K562 (cell line): ENCODE data around the gene LOC128125822.

Source experiments
- BMI1 ChIP-seq: fragments of 150-350 bp; IDR thresholded peaks from 2 replicates; pipeline ENCODE4 v1.6.1; 2014; ENCODE audit warnings: low read length
- USF2 ChIP-seq: sonication (generic); formaldehyde crosslinking; IDR thresholded peaks from 2 replicates; pipeline ENCODE4 v1.5.0; 2020; ENCODE audit warnings: missing genetic modification reagents
- TF ChIP-seq, protein P1 (sequence below), 2 experiments: fragments of 450-650 bp; IDR thresholded peaks; 2 replicates each; pipeline ENCODE4 v1.6.1; 2016; ENCODE audit warnings: mild to moderate bottlenecking in 2 of 2, borderline replicate concordance in 1 of 2, low read depth in 1 of 2, moderate library complexity in 1 of 2
- TF ChIP-seq, protein P2 (sequence below): fragments of 200-600 bp; sonication (generic); IDR thresholded peaks from one replicate; pipeline ENCODE4 v1.6.1; 2012; ENCODE audit warnings: mild to moderate bottlenecking, low read depth, low read length, inconsistent platforms

Gene LOC128125822

DNA sequence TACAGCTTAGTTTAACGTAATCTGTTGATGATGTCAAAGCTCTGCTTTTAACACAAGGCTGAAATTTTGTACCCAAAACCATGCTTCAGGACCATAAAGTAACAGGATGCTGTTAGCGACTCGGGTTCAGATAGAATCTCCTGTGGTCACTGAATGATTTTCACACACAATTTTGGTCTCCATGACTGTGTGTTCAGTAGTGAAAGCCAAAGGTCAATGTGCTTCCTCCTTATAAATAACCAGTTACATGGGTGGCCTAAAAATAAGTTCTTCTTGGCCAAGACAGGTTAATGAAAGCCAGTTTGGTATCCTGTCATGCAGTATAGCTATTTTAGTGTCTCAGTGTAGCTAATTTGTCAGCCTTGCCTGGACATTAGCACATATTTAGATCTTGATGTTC is 19.1 kb upstream of the LOC128125822 start (continued):
- TF ChIP-seq USF2 (CRISPR knock-in tag) (no peak), BMI1 (no peak)
- TF ChIP-seq, protein P1, sequence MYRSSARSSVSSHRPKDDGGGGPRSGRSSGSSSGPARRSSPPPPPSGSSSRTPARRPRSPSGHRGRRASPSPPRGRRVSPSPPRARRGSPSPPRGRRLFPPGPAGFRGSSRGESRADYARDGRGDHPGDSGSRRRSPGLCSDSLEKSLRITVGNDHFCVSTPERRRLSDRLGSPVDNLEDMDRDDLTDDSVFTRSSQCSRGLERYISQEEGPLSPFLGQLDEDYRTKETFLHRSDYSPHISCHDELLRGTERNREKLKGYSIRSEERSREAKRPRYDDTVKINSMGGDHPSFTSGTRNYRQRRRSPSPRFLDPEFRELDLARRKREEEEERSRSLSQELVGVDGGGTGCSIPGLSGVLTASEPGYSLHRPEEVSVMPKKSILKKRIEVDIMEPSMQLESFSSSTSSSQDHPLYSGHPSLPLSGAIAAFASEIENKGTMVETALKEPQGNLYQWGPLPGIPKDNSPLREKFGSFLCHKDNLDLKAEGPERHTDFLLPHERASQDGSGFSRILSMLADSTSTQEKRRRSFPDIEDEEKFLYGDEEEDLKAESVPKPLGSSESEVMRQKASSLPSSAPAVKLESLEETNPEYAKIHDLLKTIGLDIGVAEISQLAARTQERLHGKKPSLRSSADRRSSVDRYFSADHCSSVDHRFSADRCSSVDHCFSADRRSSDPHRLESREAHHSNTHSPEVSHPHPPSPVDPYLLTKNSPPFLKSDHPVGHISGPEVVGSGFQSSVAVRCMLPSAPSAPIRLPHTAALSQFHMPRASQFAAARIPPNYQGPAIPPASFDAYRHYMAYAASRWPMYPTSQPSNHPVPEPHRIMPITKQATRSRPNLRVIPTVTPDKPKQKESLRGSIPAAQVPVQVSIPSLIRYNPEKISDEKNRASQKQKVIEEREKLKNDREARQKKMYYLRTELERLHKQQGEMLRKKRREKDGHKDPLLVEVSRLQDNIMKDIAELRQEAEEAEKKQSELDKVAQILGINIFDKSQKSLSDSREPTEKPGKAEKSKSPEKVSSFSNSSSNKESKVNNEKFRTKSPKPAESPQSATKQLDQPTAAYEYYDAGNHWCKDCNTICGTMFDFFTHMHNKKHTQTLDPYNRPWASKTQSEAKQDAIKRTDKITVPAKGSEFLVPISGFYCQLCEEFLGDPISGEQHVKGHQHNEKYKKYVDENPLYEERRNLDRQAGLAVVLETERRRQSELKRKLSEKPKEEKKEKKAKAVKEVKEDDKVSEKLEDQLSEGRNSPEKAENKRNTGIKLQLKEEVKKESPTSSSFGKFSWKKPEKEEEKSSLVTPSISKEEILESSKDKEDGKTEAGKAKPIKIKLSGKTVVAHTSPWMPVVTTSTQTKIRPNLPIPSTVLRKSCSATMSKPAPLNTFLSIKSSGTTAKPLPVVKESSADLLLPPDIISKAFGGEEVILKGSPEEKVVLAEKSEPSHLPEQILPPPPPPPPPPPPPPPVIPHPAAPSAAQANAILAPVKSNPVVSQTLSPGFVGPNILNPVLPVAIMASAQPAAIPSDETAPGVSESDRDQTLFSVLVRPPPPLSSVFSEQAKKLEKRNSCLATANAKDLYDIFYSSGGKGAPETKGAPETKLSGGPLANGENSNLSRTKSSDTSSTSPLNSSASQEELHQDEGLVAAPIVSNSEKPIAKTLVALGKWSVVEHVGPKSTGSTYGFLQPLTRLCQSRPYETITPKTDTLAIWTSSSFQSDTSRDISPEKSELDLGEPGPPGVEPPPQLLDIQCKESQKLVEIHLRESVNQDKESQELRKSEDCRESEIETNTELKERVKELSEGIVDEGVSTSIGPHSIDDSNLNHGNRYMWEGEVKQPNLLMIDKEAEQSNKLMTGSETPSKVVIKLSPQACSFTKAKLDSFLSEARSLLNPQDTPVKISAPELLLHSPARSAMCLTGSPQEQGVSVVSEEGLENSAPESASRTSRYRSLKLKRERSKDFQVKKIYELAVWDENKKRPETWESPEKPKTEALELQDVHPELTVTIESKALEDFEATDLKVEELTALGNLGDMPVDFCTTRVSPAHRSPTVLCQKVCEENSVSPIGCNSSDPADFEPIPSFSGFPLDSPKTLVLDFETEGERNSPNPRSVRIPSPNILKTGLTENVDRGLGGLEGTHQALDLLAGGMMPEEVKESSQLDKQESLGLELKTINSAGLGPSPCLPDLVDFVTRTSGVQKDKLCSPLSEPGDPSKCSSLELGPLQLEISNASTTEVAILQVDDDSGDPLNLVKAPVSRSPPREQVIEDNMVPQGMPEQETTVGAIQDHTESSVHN (IDR thresholded peaks at IDR 0.05; ENCODE audit: borderline replicate concordance in 1 of 2, low read depth in 1 of 2) = no peak
- TF ChIP-seq, protein P2, sequence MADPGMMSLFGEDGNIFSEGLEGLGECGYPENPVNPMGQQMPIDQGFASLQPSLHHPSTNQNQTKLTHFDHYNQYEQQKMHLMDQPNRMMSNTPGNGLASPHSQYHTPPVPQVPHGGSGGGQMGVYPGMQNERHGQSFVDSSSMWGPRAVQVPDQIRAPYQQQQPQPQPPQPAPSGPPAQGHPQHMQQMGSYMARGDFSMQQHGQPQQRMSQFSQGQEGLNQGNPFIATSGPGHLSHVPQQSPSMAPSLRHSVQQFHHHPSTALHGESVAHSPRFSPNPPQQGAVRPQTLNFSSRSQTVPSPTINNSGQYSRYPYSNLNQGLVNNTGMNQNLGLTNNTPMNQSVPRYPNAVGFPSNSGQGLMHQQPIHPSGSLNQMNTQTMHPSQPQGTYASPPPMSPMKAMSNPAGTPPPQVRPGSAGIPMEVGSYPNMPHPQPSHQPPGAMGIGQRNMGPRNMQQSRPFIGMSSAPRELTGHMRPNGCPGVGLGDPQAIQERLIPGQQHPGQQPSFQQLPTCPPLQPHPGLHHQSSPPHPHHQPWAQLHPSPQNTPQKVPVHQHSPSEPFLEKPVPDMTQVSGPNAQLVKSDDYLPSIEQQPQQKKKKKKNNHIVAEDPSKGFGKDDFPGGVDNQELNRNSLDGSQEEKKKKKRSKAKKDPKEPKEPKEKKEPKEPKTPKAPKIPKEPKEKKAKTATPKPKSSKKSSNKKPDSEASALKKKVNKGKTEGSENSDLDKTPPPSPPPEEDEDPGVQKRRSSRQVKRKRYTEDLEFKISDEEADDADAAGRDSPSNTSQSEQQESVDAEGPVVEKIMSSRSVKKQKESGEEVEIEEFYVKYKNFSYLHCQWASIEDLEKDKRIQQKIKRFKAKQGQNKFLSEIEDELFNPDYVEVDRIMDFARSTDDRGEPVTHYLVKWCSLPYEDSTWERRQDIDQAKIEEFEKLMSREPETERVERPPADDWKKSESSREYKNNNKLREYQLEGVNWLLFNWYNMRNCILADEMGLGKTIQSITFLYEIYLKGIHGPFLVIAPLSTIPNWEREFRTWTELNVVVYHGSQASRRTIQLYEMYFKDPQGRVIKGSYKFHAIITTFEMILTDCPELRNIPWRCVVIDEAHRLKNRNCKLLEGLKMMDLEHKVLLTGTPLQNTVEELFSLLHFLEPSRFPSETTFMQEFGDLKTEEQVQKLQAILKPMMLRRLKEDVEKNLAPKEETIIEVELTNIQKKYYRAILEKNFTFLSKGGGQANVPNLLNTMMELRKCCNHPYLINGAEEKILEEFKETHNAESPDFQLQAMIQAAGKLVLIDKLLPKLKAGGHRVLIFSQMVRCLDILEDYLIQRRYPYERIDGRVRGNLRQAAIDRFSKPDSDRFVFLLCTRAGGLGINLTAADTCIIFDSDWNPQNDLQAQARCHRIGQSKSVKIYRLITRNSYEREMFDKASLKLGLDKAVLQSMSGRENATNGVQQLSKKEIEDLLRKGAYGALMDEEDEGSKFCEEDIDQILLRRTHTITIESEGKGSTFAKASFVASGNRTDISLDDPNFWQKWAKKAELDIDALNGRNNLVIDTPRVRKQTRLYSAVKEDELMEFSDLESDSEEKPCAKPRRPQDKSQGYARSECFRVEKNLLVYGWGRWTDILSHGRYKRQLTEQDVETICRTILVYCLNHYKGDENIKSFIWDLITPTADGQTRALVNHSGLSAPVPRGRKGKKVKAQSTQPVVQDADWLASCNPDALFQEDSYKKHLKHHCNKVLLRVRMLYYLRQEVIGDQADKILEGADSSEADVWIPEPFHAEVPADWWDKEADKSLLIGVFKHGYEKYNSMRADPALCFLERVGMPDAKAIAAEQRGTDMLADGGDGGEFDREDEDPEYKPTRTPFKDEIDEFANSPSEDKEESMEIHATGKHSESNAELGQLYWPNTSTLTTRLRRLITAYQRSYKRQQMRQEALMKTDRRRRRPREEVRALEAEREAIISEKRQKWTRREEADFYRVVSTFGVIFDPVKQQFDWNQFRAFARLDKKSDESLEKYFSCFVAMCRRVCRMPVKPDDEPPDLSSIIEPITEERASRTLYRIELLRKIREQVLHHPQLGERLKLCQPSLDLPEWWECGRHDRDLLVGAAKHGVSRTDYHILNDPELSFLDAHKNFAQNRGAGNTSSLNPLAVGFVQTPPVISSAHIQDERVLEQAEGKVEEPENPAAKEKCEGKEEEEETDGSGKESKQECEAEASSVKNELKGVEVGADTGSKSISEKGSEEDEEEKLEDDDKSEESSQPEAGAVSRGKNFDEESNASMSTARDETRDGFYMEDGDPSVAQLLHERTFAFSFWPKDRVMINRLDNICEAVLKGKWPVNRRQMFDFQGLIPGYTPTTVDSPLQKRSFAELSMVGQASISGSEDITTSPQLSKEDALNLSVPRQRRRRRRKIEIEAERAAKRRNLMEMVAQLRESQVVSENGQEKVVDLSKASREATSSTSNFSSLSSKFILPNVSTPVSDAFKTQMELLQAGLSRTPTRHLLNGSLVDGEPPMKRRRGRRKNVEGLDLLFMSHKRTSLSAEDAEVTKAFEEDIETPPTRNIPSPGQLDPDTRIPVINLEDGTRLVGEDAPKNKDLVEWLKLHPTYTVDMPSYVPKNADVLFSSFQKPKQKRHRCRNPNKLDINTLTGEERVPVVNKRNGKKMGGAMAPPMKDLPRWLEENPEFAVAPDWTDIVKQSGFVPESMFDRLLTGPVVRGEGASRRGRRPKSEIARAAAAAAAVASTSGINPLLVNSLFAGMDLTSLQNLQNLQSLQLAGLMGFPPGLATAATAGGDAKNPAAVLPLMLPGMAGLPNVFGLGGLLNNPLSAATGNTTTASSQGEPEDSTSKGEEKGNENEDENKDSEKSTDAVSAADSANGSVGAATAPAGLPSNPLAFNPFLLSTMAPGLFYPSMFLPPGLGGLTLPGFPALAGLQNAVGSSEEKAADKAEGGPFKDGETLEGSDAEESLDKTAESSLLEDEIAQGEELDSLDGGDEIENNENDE = no peak
